ENCODE data around the gene RHBDL3.

- TF ChIP-seq CTCF (IDR thresholded peaks at IDR 0.05) (no peak), POLR2A (IDR thresholded peaks at IDR 0.05) (no peak)
These were observed 23.0 kb downstream of the RHBDL3 start for GRCh38 chr17:32288615-32289014.
